ENCODE measurements around the gene TJP2.

Gene TJP2

DNA sequence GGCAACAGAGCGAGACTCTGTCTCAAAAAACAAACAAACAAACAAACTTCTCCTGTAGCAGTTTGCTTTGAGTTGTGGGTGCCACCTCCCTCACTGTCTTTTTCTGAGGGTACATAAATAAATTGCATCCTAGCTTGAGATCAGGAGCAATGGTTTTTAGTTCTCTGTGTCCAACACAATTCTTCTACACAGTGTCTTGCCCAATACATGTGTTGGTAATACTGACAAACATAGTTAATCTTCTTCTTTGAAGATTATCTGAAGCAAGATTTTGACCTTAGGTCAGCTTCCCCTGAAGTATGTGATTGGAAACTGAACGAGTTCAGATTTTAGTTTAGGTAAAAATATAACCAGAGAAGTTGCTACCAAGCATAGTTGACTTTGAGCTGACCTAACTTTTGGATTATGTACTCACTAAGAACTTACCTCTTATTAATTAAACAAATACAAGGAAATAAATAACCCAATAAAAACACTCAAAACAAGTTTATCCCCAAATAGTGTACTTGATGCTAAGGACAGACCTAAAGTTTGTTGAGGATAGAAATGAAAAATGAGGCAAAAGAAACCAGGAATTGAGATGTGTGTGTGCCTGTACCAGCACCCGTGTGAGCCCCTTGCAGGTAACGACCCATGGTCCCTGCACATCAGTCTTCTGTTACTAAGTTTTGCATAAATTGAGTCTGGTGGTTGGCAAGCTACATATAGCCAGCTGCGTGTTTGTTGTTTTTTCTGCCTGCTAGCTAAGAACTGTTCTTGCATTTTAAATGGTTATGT lies 16.2 kb downstream of the TJP2 start:
- no peak for ATAC-seq (ENCODE audit: low read depth)
- Mint-ChIP-seq H3K27ac (no peak overlapping the region), H3K4me3 (no peak overlapping the region), H3K36me3 (no peaks in the 10 kb centered on the region), H3K9me3 (no peaks in the 10 kb centered on the region), H3K27me3 (no peaks in the 10 kb centered on the region), H3K4me1 (peaks cover 4% of the 10 kb centered on the region)
- DNase-seq (ENCODE audit: low spot score in 2 of 2), result no peak

DNA sequence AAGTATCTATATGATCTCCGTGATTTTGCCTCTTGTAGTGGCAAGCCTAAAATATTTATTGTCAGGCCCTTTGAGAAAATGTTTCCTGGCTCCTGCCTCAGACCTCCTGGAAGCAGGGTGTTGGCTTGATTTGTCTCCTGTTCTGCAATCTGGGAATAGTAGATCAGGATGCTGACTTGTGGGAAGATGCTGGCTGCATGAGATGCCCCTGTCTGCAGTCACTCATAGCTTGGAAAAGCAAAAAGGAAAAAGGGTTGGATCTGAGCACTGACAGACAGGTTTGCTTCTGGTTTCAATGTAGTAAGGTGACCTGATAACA lies 16.7 kb downstream of the TJP2 start:
- no peaks in the 10 kb centered on the region for H3K36me3 Mint-ChIP-seq
- H3K9me3 Mint-ChIP-seq, result no peaks in the 10 kb centered on the region
- no peak overlapping the region for H3K27ac Mint-ChIP-seq
- DNase-seq (ENCODE audit: low spot score in 2 of 2) (no peak), ATAC-seq (ENCODE audit: low read depth) (no peak)
- H3K4me1 Mint-ChIP-seq, result peaks cover 4% of the 10 kb centered on the region
- H3K4me3 Mint-ChIP-seq, result no peak overlapping the region
- no peaks in the 10 kb centered on the region for H3K27me3 Mint-ChIP-seq

DNA sequence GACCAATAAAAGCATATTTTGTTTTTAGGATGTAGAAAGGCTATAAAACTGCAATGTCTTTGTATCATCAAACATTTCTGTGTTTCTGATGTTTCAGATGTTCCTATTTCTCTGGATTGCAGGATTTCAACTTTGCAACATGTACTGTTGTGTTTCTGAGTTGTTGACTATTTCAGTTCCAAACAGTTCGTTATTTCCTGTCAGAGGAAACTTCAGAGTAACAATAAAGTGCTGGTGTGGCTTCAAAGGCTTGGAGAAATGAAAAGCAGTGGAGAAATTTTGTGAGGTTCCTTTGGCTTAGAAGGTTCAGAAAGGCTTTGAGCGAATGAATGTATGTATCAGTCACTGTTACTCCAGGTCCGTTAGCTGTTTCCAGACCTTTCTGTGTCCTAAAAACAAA lies 17.2 kb downstream of the TJP2 start:
- Mint-ChIP-seq H3K4me1 (peaks cover 4% of the 10 kb centered on the region), H3K27me3 (no peaks in the 10 kb centered on the region), H3K9me3 (no peaks in the 10 kb centered on the region), H3K36me3 (no peaks in the 10 kb centered on the region), H3K4me3 (no peak overlapping the region), H3K27ac (no peak overlapping the region)
- ATAC-seq (ENCODE audit: low read depth), result no peak
- DNase-seq (ENCODE audit: low spot score in 2 of 2), result no peak

DNA sequence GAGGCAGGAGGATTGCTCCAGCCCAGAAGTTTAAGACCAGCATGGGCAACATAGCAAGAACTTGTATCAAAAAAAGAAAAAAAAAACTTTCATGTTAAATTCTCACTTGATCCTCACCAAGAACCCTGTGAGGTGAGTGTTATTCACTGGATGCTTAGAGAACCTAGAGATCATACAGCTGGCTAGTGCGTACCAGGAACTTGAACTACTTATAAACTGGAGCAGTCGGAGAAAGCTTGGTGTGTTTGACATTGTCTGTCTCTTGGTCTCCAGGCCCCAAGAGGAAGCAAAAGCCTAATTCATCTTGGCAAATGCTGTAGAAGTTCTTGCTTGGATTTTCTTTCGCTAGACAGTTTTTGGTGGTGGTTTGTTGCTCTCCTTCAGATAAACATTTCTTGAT lies 18.1 kb downstream of the TJP2 start:
- DNase-seq (ENCODE audit: low spot score in 2 of 2) (no peak), ATAC-seq (ENCODE audit: low read depth) (no peak)
- no peak overlapping the region for H3K4me3 Mint-ChIP-seq
- H3K36me3 Mint-ChIP-seq, result no peaks in the 10 kb centered on the region
- H3K27me3 Mint-ChIP-seq, result no peaks in the 10 kb centered on the region
- peaks cover 4% of the 10 kb centered on the region for H3K4me1 Mint-ChIP-seq
- no peak overlapping the region for H3K27ac Mint-ChIP-seq
- H3K9me3 Mint-ChIP-seq, result no peaks in the 10 kb centered on the region

DNA sequence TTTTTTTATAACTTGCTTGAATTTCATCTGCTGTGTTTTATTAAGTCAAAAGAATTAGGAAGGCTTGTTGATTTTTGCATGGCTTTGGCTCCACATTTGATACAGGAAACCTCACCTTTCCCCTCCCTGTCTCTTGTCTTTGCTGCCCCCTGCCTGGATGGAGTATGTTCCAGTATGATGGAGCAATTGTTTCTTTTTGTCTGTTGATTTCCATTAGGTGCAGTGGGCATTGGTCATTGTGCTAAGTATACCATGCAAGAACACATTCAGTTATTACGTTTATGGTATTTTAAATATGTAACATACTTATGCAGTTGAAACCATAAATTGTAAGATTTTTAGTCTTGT lies 19.6 kb downstream of the TJP2 start:
- no peak for ATAC-seq (ENCODE audit: low read depth)
- H3K36me3 Mint-ChIP-seq, result no peaks in the 10 kb centered on the region
- peaks cover 4% of the 10 kb centered on the region for H3K4me1 Mint-ChIP-seq
- DNase-seq (ENCODE audit: low spot score in 2 of 2), result no peak
- no peaks in the 10 kb centered on the region for H3K9me3 Mint-ChIP-seq
- no peak overlapping the region for H3K27ac Mint-ChIP-seq
- no peaks in the 10 kb centered on the region for H3K27me3 Mint-ChIP-seq
- no peak overlapping the region for H3K4me3 Mint-ChIP-seq

DNA sequence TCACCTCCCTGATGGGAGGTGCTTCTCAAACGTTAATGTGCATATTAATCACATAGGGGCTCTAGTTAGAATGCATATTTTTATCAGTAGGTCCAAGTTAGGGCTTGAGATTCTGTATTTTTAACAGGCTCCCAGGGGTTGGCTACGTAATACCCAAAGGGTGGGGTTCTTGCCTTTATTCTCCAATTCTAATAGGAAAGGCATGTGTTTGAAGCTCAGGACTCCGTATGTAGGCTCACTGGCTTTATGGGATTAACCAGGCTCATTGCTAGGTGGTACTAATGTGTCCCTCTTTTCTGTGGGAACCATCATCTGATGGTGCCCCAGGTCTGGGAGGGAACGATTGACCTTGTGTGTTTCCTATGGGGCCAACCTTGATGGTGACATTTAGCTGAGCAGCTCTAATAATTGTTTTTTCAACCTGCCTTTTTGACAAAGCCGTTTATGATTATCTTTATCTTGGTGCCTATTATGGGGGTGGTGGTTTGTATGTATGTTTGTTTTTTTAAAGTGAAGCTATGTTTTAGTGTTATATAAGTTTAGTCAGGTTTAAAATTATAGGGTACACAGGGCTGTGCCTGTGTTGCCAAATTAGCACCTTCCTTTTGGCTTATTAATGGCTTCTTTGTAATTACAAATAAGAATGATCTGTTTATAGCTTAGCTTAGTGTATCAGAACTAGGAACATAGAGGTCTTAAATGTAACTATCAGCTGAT lies 20.8 kb downstream of the TJP2 start:
- ATAC-seq (ENCODE audit: low read depth) (no peak), DNase-seq (ENCODE audit: low spot score in 2 of 2) (no peak)
- no peak overlapping the region for H3K27ac Mint-ChIP-seq
- no peaks in the 10 kb centered on the region for H3K36me3 Mint-ChIP-seq
- H3K9me3 Mint-ChIP-seq, result no peaks in the 10 kb centered on the region
- peaks cover 9% of the 10 kb centered on the region for H3K4me1 Mint-ChIP-seq
- no peak overlapping the region for H3K4me3 Mint-ChIP-seq
- no peaks in the 10 kb centered on the region for H3K27me3 Mint-ChIP-seq

DNA sequence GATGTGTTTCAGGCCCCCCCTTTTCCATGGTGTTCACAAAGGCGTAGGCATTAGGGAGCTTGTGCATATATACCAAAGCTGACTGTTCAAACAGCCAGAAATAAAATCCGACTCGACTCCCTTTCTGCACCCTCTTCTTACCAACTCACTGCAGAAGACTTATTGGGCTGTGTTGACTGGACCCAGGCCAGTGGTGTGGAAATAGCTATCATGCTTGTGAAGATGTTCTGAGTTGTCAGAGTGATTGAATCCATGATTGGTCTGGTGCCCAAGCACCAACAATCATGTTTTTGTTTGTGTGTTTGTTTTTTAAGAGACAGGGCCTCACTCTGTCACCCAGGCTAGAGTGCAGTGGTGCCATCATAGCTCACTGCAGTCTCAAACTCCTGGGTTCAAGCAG lies 21.6 kb downstream of the TJP2 start:
- no peaks in the 10 kb centered on the region for H3K27me3 Mint-ChIP-seq
- no peak for ATAC-seq (ENCODE audit: low read depth)

DNA sequence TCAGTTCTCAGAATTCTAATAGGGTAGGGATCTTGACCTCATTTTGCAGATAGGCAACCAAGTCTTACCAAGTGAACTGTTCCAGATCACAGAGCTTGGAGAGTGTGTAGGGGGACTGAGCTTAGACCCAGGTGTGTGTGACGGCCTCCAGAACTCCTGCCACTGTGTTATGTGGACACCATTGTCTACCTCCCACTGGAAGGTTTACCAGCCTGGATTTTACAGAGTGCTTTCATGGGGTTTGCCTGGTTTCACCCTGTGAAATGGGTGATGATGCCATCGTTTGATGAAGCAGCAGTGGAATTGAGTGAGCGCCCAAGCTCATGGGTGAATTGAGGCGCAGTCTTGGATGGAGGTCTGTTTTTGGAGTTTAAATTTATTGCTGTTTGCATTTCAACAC lies 23.6 kb downstream of the TJP2 start:
- Mint-ChIP-seq H3K4me3 (no peak overlapping the region), H3K4me1 (peaks cover 13% of the 10 kb centered on the region), H3K27me3 (no peaks in the 10 kb centered on the region), H3K27ac (no peak overlapping the region), H3K36me3 (no peaks in the 10 kb centered on the region), H3K9me3 (no peaks in the 10 kb centered on the region)
- ATAC-seq (ENCODE audit: low read depth) (no peak), DNase-seq (ENCODE audit: low spot score in 2 of 2) (no peak)

More for the DNA sequence above, 21.6 kb downstream of the TJP2 start:
- H3K27ac Mint-ChIP-seq, result no peak overlapping the region
- no peaks in the 10 kb centered on the region for H3K36me3 Mint-ChIP-seq
- no peak for DNase-seq (ENCODE audit: low spot score in 2 of 2)
- H3K4me3 Mint-ChIP-seq, result no peak overlapping the region
- peaks cover 15% of the 10 kb centered on the region for H3K4me1 Mint-ChIP-seq
- no peaks in the 10 kb centered on the region for H3K9me3 Mint-ChIP-seq

DNA sequence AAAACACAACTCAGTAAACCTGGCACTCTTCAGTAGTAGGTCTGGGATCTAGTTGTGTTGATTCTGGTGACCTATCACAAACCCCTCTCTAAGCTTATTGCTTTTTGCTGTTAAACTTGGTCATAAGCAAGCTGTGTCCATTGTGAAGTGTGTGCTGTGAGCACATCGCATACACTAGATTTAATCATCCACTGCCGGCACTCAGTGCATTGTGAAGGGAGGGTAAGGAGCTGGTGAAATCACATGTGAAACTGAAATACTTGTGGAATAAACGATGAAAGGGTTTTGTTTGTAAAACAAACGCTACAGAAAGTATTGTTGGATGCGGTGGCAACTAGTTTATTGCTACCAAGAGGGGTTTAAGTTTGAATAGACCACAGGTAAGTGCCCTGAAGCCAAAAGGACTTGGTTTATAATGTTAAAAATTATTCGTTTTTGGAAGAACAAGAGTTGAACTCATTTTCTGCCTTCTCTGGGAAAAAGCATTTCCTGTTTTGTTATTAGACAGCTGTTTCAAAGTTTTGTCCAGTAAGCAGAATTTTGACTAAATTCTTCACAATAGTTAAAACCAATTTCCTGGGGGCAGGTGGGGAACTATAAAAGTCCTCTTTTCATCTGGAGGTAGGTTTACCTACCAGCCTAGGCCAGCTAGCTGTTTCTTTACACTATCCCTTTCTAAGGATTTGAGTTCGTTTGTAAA lies 24.6 kb downstream of the TJP2 start:
- H3K4me1 Mint-ChIP-seq, result peaks cover 13% of the 10 kb centered on the region
- DNase-seq (ENCODE audit: low spot score in 2 of 2), result no peak
- H3K36me3 Mint-ChIP-seq, result no peaks in the 10 kb centered on the region
- H3K9me3 Mint-ChIP-seq, result no peaks in the 10 kb centered on the region
- H3K27me3 Mint-ChIP-seq, result no peaks in the 10 kb centered on the region
- no peak for ATAC-seq (ENCODE audit: low read depth)
- H3K27ac Mint-ChIP-seq, result no peak overlapping the region
- no peak overlapping the region for H3K4me3 Mint-ChIP-seq

DNA sequence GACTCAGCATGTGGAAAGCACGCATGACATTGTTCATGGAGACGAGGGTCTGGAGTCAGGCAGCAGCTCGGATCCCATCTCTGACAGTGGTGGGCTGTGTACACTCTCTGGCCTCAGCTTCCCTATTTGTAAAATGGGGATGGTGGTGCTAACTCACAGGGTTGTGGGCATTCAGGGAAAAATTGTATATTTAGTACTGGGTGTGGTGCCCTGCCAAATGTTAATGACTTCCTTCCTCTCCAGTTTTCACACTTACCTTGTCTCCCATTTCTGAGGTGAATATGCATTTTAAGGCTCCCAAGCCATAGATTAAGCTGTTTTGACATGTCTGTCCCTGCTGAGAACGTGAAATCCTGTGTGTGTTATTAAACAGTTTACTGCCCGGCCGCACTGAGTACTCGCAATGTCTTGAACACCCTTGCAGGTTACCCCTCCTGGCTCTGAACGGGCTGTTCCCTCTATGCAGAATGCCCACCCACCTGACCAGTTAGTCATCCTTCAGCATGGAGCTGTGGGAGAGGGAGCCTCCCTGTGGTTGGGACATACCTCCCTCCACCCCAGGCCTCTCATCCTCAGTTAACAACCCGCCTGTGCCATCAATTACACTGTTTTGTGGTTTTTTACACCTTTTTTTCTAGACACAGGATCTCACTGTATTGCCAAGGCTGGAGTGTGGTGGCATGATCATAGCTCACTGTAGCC lies 25.8 kb downstream of the TJP2 start:
- DNase-seq (ENCODE audit: low spot score in 2 of 2) (no peak), ATAC-seq (ENCODE audit: low read depth) (no peak)
- Mint-ChIP-seq H3K9me3 (no peaks in the 10 kb centered on the region), H3K4me1 (peaks cover 13% of the 10 kb centered on the region), H3K4me3 (no peak overlapping the region), H3K27me3 (no peaks in the 10 kb centered on the region), H3K27ac (no peak overlapping the region), H3K36me3 (no peaks in the 10 kb centered on the region)

DNA sequence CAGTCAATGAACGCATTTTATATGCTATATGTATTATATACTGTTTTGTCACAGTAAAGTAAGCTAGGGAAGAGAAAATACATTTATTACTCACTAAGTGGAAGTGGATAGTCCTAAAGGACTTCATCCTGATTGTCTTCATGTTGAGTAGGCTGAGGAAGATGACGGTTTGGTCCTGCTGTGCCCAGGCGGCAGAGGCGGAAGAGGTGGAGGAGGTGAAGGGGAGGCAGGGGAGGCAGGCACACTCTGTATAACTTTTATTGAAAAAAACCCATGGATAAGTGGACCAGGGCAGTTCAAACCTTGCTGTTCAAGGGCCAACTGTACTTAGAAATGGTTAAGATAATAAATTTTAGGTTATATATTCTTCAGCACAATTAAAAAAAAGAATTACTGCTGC lies 28.5 kb downstream of the TJP2 start:
- ATAC-seq (ENCODE audit: low read depth) (no peak), DNase-seq (ENCODE audit: low spot score in 2 of 2) (no peak)
- Mint-ChIP-seq H3K9me3 (no peaks in the 10 kb centered on the region), H3K27me3 (peaks cover 2% of the 10 kb centered on the region), H3K27ac (no peak overlapping the region), H3K36me3 (no peaks in the 10 kb centered on the region), H3K4me3 (no peak overlapping the region), H3K4me1 (peaks cover 13% of the 10 kb centered on the region)

DNA sequence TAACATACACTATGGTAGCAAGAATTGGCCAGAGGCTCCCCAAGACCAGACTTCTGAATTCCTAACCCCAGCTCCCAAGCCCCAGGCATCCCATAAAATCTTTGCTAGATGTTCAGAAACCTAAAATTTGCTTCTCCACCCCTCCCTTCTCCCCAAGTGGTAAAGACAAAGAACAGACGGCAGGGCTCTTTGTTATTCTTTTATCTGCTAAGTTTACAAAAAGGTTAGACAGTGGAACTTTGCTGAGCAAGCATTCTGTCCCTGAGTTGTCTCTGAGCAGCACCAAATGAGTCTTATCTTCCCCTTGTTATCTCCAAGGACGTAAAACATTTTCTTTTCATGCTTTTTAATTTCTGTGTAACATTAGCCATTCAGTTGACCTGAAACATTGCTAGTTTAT lies 30.2 kb downstream of the TJP2 start:
- Mint-ChIP-seq H3K4me1 (peaks cover 13% of the 10 kb centered on the region), H3K27ac (no peak overlapping the region), H3K4me3 (no peak overlapping the region), H3K9me3 (no peaks in the 10 kb centered on the region), H3K27me3 (peaks cover 2% of the 10 kb centered on the region), H3K36me3 (no peaks in the 10 kb centered on the region)
- DNase-seq (ENCODE audit: low spot score in 2 of 2) (no peak), ATAC-seq (ENCODE audit: low read depth) (no peak)

DNA sequence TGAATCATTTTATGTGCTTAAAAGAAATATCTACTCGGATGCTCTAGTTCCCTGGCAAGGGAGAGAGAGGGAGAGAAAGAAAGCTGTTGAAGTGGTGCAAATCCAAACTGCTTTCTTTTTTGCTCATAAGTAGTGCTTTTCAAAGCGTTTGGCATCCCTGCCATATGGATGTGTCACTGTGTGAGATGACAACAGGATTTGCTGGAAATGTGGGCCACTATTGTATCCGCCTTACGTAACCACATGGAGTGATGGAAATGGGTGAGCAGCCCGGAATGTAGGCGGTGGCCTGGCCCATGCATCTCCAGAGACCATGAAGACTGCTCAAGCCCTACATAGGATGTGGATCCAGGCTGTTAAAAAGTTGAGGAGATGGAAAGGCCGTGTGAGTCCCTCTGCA lies 30.8 kb downstream of the TJP2 start:
- Mint-ChIP-seq H3K36me3 (no peaks in the 10 kb centered on the region), H3K27me3 (peaks cover 2% of the 10 kb centered on the region), H3K9me3 (no peaks in the 10 kb centered on the region), H3K4me3 (no peak overlapping the region), H3K4me1 (peaks cover 9% of the 10 kb centered on the region), H3K27ac (no peak overlapping the region)
- ATAC-seq (ENCODE audit: low read depth) (no peak), DNase-seq (ENCODE audit: low spot score in 2 of 2) (no peak)

DNA sequence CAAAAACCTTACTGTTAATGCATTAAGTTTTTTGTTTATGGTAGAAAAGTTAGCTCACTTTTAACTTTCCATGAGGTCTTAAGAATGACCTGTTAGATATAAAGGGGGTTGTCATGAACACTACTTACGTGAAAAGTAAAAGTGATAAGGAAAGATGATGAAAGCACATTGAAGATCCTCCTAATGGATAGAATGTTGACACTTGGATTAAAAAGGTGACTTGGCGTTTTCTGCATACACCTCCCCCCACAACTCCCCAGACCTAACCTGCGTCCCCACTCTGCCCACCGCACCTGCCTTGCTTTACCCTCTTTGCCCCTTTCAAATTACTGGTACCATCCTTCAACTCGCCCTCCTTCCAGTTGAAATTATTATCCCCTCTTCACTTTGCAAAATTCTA lies 32.0 kb downstream of the TJP2 start:
- Mint-ChIP-seq H3K27me3 (peaks cover 2% of the 10 kb centered on the region), H3K36me3 (no peaks in the 10 kb centered on the region), H3K9me3 (no peaks in the 10 kb centered on the region), H3K4me3 (no peak overlapping the region), H3K27ac (no peak overlapping the region), H3K4me1 (no peaks in the 10 kb centered on the region)
- DNase-seq (ENCODE audit: low spot score in 2 of 2) (no peak), ATAC-seq (ENCODE audit: low read depth) (no peak)

Data from memory B cell (primary cell).